ENCODE measurements around the gene MARK4.

Gene MARK4

DNA sequence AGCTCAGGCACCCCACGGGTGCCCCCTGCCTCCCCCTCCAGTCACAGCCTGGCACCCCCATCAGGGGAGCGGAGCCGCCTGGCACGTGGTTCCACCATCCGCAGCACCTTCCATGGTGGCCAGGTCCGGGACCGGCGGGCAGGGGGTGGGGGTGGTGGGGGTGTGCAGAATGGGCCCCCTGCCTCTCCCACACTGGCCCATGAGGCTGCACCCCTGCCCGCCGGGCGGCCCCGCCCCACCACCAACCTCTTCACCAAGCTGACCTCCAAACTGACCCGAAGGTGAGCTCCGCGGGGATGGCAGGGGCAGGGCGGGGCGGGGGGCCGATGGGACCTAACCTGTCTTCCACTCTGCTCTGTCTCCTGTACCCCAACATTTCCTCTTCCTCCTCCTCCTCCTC lies 46.6 kb downstream of the MARK4 start:
- Histone ChIP-seq H3K36me3 (ENCODE audit: low read length) (no peaks in the 10 kb centered on the region), H3F3A (ENCODE audit: insufficient read depth) (no peaks in the 10 kb centered on the region), H3K4me3 (ENCODE audit: insufficient read depth, low read length, poor library complexity, severe bottlenecking) (no peak overlapping the region), H3K9me3 (ENCODE audit: insufficient read depth, low read length) (no peaks in the 10 kb centered on the region), H3K9me2 (replicated peaks; ENCODE audit: insufficient read depth, low read length) (no peaks in the 10 kb centered on the region), H3K9ac (ENCODE audit: low read length) (no peak overlapping the region), H3K79me2 (ENCODE audit: insufficient read depth, low read length) (no peaks in the 10 kb centered on the region), H3K27me3 (ENCODE audit: low read length) (no peaks in the 10 kb centered on the region), H4K20me1 (ENCODE audit: low read depth, low read length) (no peaks in the 10 kb centered on the region), H2AFZ (ENCODE audit: low read depth, low read length, severe bottlenecking) (no peak overlapping the region), H3K4me2 (ENCODE audit: low read depth, low read length, poor library complexity, severe bottlenecking) (no peak overlapping the region), H3K27ac (ENCODE audit: low read depth, low read length) (no peak overlapping the region)
- no peak for TF ChIP-seq EZH2phosphoT487 (conservative IDR thresholded peaks at IDR 0.05; ENCODE audit: low read length)
- TF ChIP-seq, protein P1, sequence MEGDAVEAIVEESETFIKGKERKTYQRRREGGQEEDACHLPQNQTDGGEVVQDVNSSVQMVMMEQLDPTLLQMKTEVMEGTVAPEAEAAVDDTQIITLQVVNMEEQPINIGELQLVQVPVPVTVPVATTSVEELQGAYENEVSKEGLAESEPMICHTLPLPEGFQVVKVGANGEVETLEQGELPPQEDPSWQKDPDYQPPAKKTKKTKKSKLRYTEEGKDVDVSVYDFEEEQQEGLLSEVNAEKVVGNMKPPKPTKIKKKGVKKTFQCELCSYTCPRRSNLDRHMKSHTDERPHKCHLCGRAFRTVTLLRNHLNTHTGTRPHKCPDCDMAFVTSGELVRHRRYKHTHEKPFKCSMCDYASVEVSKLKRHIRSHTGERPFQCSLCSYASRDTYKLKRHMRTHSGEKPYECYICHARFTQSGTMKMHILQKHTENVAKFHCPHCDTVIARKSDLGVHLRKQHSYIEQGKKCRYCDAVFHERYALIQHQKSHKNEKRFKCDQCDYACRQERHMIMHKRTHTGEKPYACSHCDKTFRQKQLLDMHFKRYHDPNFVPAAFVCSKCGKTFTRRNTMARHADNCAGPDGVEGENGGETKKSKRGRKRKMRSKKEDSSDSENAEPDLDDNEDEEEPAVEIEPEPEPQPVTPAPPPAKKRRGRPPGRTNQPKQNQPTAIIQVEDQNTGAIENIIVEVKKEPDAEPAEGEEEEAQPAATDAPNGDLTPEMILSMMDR (IDR thresholded peaks at IDR 0.05; ENCODE audit: insufficient read depth, low read length, poor library complexity, severe bottlenecking): no peak

DNA sequence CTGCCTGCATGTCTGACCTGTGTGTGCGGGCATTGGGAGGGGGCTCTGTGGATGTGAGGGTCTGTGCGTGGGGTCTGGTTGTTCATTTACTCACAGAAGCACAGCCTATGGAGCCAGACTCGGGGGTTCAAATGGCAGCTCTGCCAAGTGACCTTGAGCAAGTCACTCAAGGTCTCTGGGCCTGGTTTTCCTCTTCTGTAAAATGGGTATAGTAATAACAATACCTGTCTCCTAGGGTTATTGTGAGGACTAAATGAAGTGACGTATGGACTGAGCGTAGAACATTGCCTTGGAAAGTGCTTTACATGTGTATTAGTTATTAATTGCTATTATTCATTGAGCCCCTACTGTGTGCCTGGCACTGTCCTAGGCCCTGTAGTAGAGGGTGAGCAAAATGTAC lies 47.2 kb downstream of the MARK4 start:
- H3K9me2 ChIP-seq (replicated peaks; ENCODE audit: insufficient read depth, low read length): no peaks in the 10 kb centered on the region
- no peaks in the 10 kb centered on the region for H3F3A ChIP-seq (ENCODE audit: insufficient read depth)
- H3K27ac ChIP-seq (ENCODE audit: low read depth, low read length): no peak overlapping the region
- H3K27me3 ChIP-seq (ENCODE audit: low read length): no peaks in the 10 kb centered on the region
- H3K9me3 ChIP-seq (ENCODE audit: insufficient read depth, low read length): no peaks in the 10 kb centered on the region
- H2AFZ ChIP-seq (ENCODE audit: low read depth, low read length, severe bottlenecking): no peak overlapping the region
- H3K4me2 ChIP-seq (ENCODE audit: low read depth, low read length, poor library complexity, severe bottlenecking): no peak overlapping the region
- H3K9ac ChIP-seq (ENCODE audit: low read length): no peak overlapping the region
- no peak overlapping the region for H3K4me3 ChIP-seq (ENCODE audit: insufficient read depth, low read length, poor library complexity, severe bottlenecking)
- H3K36me3 ChIP-seq (ENCODE audit: low read length): no peaks in the 10 kb centered on the region
- H3K79me2 ChIP-seq (ENCODE audit: insufficient read depth, low read length): no peaks in the 10 kb centered on the region
- H4K20me1 ChIP-seq (ENCODE audit: low read depth, low read length): no peaks in the 10 kb centered on the region
- no peak for TF ChIP-seq EZH2phosphoT487 (conservative IDR thresholded peaks at IDR 0.05; ENCODE audit: low read length)
- TF ChIP-seq, protein P1 (IDR thresholded peaks at IDR 0.05; ENCODE audit: insufficient read depth, low read length, poor library complexity, severe bottlenecking): no peak

DNA sequence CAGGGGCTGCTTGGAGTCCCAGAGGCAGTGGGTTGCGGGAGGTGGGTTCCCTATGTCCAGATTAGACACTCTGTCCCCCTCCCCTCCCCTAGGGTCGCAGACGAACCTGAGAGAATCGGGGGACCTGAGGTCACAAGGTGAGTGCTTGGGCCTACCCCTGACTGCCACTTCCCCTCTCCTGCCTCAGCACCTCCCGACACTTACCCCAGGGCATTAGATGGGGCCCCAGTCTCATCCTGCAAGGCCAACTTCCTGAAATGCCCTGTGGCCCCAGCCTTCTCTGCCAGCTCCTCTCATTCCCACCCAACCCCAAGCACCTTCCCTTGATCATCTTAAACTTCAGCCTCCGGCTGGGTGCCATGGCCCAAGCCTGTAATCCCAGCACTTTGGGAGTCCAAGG lies 48.6 kb downstream of the MARK4 start:
- Histone ChIP-seq H4K20me1 (ENCODE audit: low read depth, low read length) (no peaks in the 10 kb centered on the region), H3K27ac (ENCODE audit: low read depth, low read length) (no peak overlapping the region), H3K9me3 (ENCODE audit: insufficient read depth, low read length) (no peaks in the 10 kb centered on the region), H3K4me2 (ENCODE audit: low read depth, low read length, poor library complexity, severe bottlenecking) (no peak overlapping the region), H3F3A (ENCODE audit: insufficient read depth) (no peaks in the 10 kb centered on the region), H2AFZ (ENCODE audit: low read depth, low read length, severe bottlenecking) (no peak overlapping the region), H3K79me2 (ENCODE audit: insufficient read depth, low read length) (no peaks in the 10 kb centered on the region), H3K9ac (ENCODE audit: low read length) (no peak overlapping the region), H3K36me3 (ENCODE audit: low read length) (no peaks in the 10 kb centered on the region), H3K27me3 (ENCODE audit: low read length) (no peaks in the 10 kb centered on the region), H3K4me3 (ENCODE audit: insufficient read depth, low read length, poor library complexity, severe bottlenecking) (no peak overlapping the region), H3K9me2 (replicated peaks; ENCODE audit: insufficient read depth, low read length) (no peaks in the 10 kb centered on the region)
- TF ChIP-seq EZH2phosphoT487 (conservative IDR thresholded peaks at IDR 0.05; ENCODE audit: low read length): no peak
- TF ChIP-seq, protein P1 (IDR thresholded peaks at IDR 0.05; ENCODE audit: insufficient read depth, low read length, poor library complexity, severe bottlenecking): no peak

Data from SU-DHL-6 (cell line).